ENCODE measurements around the gene STX7. TPM values are rescaled to one million over a fixed set of nuclear protein-coding genes. Genes with fewer than 3 reads are reported as not detected.
"Not testable (repeated sequence)": the region's sequence is repeated elsewhere in the genome, so short reads cannot be mapped to it uniquely, and the experiment has no call there.

Gene STX7
- total and polyA plus RNA-seq, 10 donors = 14.4 to 114 (median 80.7) TPM

DNA sequence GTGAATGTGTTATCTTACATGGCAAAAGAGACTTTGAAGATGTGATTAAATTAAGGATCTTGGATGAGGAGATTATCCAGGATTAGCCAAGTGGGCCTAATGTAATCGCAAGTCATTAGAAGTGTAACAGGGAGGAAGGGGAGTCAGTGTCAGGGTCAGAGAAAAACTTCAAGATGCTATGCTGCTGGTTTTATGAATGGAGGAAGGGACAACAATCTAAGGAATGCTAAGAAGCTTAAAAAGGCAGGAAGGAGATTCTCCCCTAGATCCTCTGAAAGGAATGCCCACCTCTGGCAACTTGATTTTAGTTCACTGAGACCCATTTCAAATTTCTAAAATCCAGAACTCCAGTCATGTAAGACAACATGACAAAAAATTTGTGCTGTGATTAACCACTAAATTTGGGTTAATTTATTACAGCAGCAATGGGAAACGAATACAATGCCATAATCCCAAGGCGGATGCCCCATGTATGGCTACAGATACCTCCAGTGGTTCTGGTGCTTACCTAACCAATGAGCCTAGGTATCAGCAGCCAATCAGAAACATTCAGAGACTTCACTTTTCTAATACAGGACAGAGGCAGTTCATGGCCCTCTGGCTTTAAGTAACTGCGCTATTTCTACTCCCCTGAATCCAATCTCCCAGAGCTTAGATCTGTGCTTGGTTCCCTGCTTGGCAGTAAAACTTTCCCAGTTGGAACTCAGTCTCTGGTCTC is 36.0 kb upstream of the STX7 start:
- Histone ChIP-seq H3K9me3 (no peaks in the 10 kb centered on the region), H3K4me1 (no peaks in the 10 kb centered on the region), H3K27ac (no peak overlapping the region), H3K4me3 (no peak overlapping the region), H3K36me3 (no peaks in the 10 kb centered on the region), H3K27me3 (replicated peaks in 1 of 7) (peaks cover 0 to 7% (median 0%) of the 10 kb centered on the region in 7 donors)
- DNase-seq = no peak
- 85 to 95% (median 89%) methylated on average over 4 of the region's 4 CpGs for WGBS, 5 donors
- intact Hi-C loops (cut with DNase I; ENCODE audit: low total_unique reads) = no loop called here
- TF ChIP-seq, protein P1, sequence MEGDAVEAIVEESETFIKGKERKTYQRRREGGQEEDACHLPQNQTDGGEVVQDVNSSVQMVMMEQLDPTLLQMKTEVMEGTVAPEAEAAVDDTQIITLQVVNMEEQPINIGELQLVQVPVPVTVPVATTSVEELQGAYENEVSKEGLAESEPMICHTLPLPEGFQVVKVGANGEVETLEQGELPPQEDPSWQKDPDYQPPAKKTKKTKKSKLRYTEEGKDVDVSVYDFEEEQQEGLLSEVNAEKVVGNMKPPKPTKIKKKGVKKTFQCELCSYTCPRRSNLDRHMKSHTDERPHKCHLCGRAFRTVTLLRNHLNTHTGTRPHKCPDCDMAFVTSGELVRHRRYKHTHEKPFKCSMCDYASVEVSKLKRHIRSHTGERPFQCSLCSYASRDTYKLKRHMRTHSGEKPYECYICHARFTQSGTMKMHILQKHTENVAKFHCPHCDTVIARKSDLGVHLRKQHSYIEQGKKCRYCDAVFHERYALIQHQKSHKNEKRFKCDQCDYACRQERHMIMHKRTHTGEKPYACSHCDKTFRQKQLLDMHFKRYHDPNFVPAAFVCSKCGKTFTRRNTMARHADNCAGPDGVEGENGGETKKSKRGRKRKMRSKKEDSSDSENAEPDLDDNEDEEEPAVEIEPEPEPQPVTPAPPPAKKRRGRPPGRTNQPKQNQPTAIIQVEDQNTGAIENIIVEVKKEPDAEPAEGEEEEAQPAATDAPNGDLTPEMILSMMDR (IDR thresholded peaks at IDR 0.05 in 8 of 11, conservative IDR thresholded peaks at IDR 0.05 in 3 of 11) = no peak
- TF ChIP-seq POLR2A (IDR thresholded peaks at IDR 0.05) = no peak
- no peak for TF ChIP-seq POLR2AphosphoS5 (IDR thresholded peaks at IDR 0.05)

DNA sequence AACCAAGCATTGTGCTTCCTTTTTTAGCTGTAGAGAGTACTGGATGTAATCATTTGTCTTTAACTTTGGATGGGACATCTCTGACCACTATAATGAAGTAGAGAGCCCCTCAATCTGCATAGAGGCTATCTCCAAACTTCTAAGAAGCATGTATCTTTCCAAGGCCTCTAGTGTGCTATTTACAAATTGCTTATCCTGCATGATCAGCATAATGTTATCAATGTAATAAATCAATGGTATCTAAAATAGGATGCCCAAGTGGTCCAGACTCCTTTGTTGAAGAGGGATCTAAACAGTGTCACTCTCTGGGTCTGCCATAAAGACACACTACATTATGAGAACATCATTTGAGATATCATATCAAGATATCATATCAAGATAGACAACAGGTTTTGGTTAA is 31.9 kb upstream of the STX7 start:
- intact Hi-C loops (cut with DNase I; ENCODE audit: low total_unique reads) = no loop called here
- Histone ChIP-seq H3K4me3 (no peak overlapping the region), H3K9me3 (no peaks in the 10 kb centered on the region), H3K27me3 (replicated peaks in 1 of 7) (peaks cover 0 to 18% (median 0%) of the 10 kb centered on the region in 7 donors), H3K27ac (no peak overlapping the region), H3K36me3 (no peaks in the 10 kb centered on the region), H3K4me1 (no peaks in the 10 kb centered on the region)
- TF ChIP-seq POLR2A (IDR thresholded peaks at IDR 0.05) = no peak
- TF ChIP-seq, protein P1 (IDR thresholded peaks at IDR 0.05 in 8 of 11, conservative IDR thresholded peaks at IDR 0.05 in 3 of 11) = no peak
- no peak for TF ChIP-seq POLR2AphosphoS5 (IDR thresholded peaks at IDR 0.05)
- no peak for DNase-seq

DNA sequence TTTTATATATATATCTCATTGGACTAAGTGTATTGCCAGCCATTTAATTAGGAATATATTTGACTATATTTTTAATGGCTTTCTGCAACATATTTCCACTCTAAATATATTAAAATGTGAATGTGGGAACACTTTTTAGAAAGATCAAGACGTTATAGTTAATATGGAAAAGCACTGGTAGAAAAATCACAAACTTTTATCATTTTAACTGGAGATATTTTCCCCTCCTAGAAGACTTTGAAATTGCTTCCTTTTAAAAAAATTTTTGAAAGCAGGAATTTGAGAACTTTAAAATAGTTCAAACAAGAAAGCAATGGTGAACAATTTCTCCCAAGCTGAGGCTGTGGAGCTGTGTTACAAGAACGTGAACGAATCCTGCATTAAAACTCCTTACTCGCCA is 25.1 kb upstream of the STX7 start, which contains the start of gene TAAR9:
TSS of gene TAAR9 (plus strand) at position 301 of the 400 bp plus-strand sequence. CDS start at position 314, 13 bp downstream.
- Histone ChIP-seq H3K27ac (no peak within 1 kb of the TSS), H3K4me3 (no peak within 1 kb of the TSS), H3K4me1 (no peaks in the 10 kb centered on the region), H3K9me3 (peaks cover 0 to 9% (median 4%) of the 10 kb centered on the region in 8 donors), H3K27me3 (replicated peaks in 1 of 7) (peaks cover 0 to 21% (median 0%) of the 10 kb centered on the region in 7 donors), H3K36me3 (no peaks in the 10 kb centered on the region)
- WGBS, 5 donors = 78 to 89% (median 86%) methylated on average over 4 of the region's 4 CpGs
- no peak for DNase-seq
- intact Hi-C loops (cut with DNase I; ENCODE audit: low total_unique reads) = no loop called here
- TF ChIP-seq POLR2A (IDR thresholded peaks at IDR 0.05) = no peak
- TF ChIP-seq POLR2AphosphoS5 (IDR thresholded peaks at IDR 0.05) = no peak
- TF ChIP-seq, protein P1 (IDR thresholded peaks at IDR 0.05 in 8 of 11, conservative IDR thresholded peaks at IDR 0.05 in 3 of 11) = no peak

DNA sequence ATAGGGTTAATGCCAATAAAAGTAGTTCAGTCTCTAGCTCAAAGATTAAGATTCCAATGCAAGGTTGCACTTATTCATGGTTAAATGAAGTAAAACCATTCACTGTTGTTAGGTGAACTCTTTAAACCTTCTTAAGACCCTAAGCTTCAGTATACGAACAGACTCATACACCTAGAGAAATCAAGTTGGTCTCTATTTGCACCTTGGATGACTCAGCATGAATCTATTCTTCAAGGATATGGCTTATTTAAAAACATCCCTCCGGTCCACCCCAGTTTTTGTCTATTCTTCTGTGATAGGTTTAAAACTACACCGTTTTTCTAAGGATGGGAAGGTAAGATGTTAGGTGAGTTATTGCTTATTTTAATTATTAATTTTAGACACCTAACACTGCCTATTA is 24.2 kb upstream of the STX7 start:
- Histone ChIP-seq H3K4me3 (no peak overlapping the region), H3K27me3 (replicated peaks in 1 of 7) (peaks cover 0 to 21% (median 0%) of the 10 kb centered on the region in 7 donors), H3K9me3 (peaks cover 0 to 9% (median 4%) of the 10 kb centered on the region in 8 donors), H3K4me1 (no peaks in the 10 kb centered on the region), H3K36me3 (no peaks in the 10 kb centered on the region), H3K27ac (no peak overlapping the region)
- no peak for DNase-seq
- WGBS, 5 donors = 85 to 94% (median 87%) methylated on average over 3 of the region's 3 CpGs
- TF ChIP-seq, protein P1 (IDR thresholded peaks at IDR 0.05 in 8 of 11, conservative IDR thresholded peaks at IDR 0.05 in 3 of 11) = no peak
- TF ChIP-seq POLR2A (IDR thresholded peaks at IDR 0.05) = no peak
- TF ChIP-seq POLR2AphosphoS5 (IDR thresholded peaks at IDR 0.05) = no peak
- intact Hi-C loops (cut with DNase I; ENCODE audit: low total_unique reads) = no loop called here

DNA sequence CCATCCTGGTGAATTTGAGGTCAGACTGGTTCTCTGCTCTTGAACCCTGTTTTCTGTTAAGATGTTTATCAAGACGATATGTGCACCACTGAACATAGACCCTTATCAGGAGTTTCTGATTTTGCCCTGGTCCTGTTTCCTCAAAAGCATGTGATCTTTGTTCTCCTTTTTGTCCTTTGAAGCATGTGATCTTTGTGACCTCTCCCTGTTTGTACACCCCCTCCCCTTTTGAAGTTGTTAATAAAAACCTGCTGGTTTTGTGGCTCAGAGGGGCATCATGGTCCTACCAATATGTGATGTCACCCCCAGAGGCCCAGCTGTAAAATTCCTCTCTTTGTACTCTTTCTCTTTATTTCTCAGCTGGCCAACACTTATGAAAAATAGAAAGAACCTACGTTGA is 21.6 kb upstream of the STX7 start:
- intact Hi-C loops (cut with DNase I; ENCODE audit: low total_unique reads); H3K9me3 ChIP-seq; H3K4me3 ChIP-seq; H3K36me3 ChIP-seq; DNase-seq; H3K27ac ChIP-seq: not testable (repeated sequence)
- Histone ChIP-seq H3K27me3 (replicated peaks in 1 of 7) (peaks cover 0 to 16% (median 0%) of the 10 kb centered on the region in 7 donors), H3K4me1 (peaks cover 0 to 10% (median 4%) of the 10 kb centered on the region in 6 donors)
- WGBS, 5 donors = 71 to 89% (median 82%) methylated on average over 2 of the region's 2 CpGs
